Measurements from ENCODE around the gene PSMC3IP. TPM values are rescaled to one million over a fixed set of nuclear protein-coding genes. Genes with fewer than 3 reads are reported as not detected.
A peak's percentile ranks its signal among the peaks of the same experiment; 100 is the strongest.

Gene PSMC3IP
- total RNA-seq, 8 experiments from 2014 or later = 1.5 to 24.7 (median 12.1) TPM

GRCh38 chr17:42579794-42580551 is 2.4 kb upstream of the PSMC3IP start:
- WGBS, 10 experiments = 0 to 100% (median 14%) methylated on average over 1 of the region's 2 CpGs; no CpG with 5 or more reads in 5 of the 10 experiments

DNA sequence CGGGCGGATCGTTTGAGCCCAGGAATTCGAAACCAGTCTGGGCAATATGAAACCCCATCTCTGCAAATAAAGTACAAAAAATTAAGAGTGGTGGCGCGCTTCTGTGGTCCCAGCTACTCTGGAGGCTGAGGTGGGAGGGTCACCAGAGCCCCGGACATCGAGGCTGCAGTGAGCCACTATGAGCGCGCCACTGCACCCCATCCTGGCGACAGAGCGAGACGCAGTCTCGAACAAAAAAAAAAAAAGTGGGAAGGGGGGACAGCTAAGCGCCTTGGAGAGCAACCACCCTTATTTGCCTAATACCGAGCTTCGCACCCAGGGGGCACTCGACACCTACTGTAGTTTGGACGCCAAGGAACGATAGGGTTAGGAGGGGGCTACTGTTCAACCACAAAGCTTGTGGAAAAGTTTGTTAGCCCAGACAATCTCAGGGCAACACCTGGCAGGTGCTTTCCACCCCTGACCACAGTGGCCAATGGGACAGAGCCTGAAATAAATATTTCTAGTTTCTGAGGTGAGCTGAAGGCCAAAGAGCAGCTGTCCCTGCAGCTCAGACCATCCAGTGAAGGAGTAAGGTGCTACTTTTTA is 847 bp upstream of the PSMC3IP start:
- H3K4me1 ChIP-seq (replicated peaks in 1 of 2) = peaks cover 7 to 8% of the 10 kb centered on the region in 2 donors
- peak; percentile 21 to 75 (median 68) for ATAC-seq (replicated peaks in 6 of 8)

More at GRCh38 chr17:42579794-42580551, 2.4 kb upstream of the PSMC3IP start:
- no peak overlapping the region for H3K27ac ChIP-seq
- H3K4me1 ChIP-seq (replicated peaks in 1 of 2) = peaks cover 7 to 8% of the 10 kb centered on the region in 2 donors
- no peak overlapping the region for H3K4me3 ChIP-seq
- in situ Hi-C loops (cut with MboI; ENCODE audit: low pct_unique_long_range_greater_than_20kb in 2 of 9, low sequenced_read_pairs in 9 of 9, unreplicated experiment in 9 of 9) = loop anchor here in 1 of 9 experiments (25.0 kb wide), 1 partner anchor 93 kb away; no protein-coding TSS in a partner anchor
- ATAC-seq (replicated peaks in 6 of 8) = no peak

DNA sequence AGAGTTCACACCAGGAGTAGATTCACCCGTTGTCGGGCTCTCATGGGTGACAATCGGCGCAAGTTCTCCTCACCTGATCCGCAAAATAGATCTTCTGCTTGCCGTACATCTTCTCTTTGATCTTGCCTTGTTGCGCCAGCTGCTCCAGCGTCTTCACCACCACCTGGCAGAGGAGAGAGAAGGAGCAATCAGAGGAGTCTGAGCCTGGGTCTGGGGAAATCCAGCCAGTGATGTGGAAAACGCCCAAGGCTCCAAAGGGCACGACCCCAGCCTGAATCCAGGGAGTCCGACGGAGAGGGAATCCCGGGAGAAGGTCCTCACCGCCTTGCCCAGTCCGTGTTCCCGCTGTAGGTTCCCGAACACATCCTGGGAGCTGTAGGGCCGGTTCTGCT is 393 bp downstream of the PSMC3IP start:
- peak in 3 of 8 experiments; percentile 15 to 49 (median 18) for ATAC-seq (replicated peaks in 6 of 8)
- peak overlapping the region; percentile 58 to 74 (median 65) for H3K4me3 ChIP-seq
- peak overlapping the region in 1 of 2 donors; percentile 9 for H3K27ac ChIP-seq
- in situ Hi-C loops (cut with MboI; ENCODE audit: low pct_unique_long_range_greater_than_20kb in 2 of 9, low sequenced_read_pairs in 9 of 9, unreplicated experiment in 9 of 9) = loop anchor here in 1 of 9 experiments (25.0 kb wide), 1 partner anchor 90 kb away; no protein-coding TSS in a partner anchor
- peaks cover 7 to 8% of the 10 kb centered on the region in 2 donors for H3K4me1 ChIP-seq (replicated peaks in 1 of 2)
- WGBS, 10 experiments = 0 to 13% (median 0%) methylated on average over 2 to 6 of the region's 18 CpGs; no CpG with 5 or more reads in 5 of the 10 experiments

More for the DNA sequence above, 847 bp upstream of the PSMC3IP start:
- Histone ChIP-seq H3K4me3 (peak overlapping the region; percentile 58 to 74 (median 65)), H3K27ac (peak overlapping the region in 1 of 2 donors; percentile 11)
- WGBS, 10 experiments = 0 to 7% (median 0%) methylated on average over 2 to 10 of the region's 20 CpGs; no CpG with 5 or more reads in 2 of the 10 experiments
- in situ Hi-C loops (cut with MboI; ENCODE audit: low pct_unique_long_range_greater_than_20kb in 2 of 9, low sequenced_read_pairs in 9 of 9, unreplicated experiment in 9 of 9) = loop anchor here in 1 of 9 experiments (25.0 kb wide), 1 partner anchor 91 kb away; no protein-coding TSS in a partner anchor

GRCh38 chr17:42574463-42574862 is 3.1 kb downstream of the PSMC3IP start:
- Histone ChIP-seq H3K4me3 (no peak overlapping the region), H3K4me1 (replicated peaks in 1 of 2) (peaks cover 7 to 8% of the 10 kb centered on the region in 2 donors), H3K27ac (no peak overlapping the region)
- no peak for ATAC-seq (replicated peaks in 6 of 8)
- in situ Hi-C loops (cut with MboI; ENCODE audit: low pct_unique_long_range_greater_than_20kb in 2 of 9, low sequenced_read_pairs in 9 of 9, unreplicated experiment in 9 of 9) = no loop called here
- 70 to 100% (median 90%) methylated on average over 1 to 3 of the region's 3 CpGs; no CpG with 5 or more reads in 3 of the 10 experiments for WGBS, 10 experiments

DNA sequence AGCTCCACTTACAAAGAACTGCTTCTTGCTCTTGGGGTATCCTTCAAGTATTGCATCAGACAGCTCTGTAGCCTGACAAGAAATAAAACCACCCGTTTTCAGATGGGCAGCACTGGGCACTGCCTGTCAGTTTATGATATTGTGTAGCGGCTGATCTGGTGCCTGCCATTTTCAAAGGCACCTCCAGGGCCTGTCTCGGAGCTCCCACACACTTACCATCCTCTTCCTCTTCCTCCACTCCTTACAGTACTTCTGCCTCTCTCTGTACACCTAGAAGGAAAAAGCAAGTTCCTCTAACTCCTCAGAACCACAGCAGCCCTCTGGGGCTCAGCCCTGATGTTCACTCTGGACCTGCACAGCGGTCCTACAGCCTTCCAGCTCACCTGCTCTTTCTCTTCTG is 4.4 kb downstream of the PSMC3IP start:
- no peak for ATAC-seq (replicated peaks in 6 of 8)
- peaks cover 6 to 8% of the 10 kb centered on the region in 2 donors for H3K4me1 ChIP-seq (replicated peaks in 1 of 2)
- no peak overlapping the region for H3K4me3 ChIP-seq
- in situ Hi-C loops (cut with MboI; ENCODE audit: low pct_unique_long_range_greater_than_20kb in 2 of 9, low sequenced_read_pairs in 9 of 9, unreplicated experiment in 9 of 9) = no loop called here
- WGBS, 10 experiments = 50 to 100% (median 92%) methylated on average over 1 to 3 of the region's 4 CpGs; no CpG with 5 or more reads in 5 of the 10 experiments
- H3K27ac ChIP-seq = no peak overlapping the region

DNA sequence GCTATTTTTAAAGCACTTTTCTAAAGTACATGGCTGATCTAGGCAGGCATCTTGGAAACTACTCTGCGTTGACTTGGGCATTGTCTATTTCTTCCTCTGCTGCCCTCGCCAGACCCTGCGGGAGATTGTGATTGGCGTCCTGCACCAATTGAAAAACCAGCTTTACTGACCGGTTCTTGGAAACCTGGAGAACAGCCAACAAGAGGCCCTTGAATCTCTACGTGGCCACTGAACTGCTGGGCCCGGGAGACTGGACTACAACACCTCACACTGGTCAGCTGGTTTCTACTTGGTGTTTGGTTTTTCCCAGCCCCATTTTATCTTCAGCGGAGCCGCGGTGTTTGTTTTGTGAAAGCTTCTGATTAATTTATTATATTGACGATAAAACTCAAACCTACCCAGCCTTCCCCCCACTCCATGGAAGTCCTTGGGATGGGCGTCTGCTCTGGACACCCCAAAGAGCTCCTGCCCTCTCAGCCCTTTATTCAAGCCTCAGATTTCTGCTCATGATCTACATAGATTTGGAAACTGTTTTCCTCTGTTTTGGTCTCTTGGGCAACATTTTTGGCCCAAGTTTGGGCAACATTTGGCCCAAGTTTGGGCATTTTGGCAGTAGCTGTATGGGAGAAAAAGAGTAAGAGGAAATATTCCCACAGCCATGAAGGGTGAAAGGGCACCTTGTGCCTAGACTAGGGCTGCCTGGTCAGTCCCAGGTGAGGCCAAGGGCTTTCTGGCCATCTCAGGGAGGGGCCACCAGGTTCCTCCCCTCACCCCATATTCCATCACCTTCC is 5.9 kb downstream of the PSMC3IP start:
- in situ Hi-C loops (cut with MboI; ENCODE audit: low pct_unique_long_range_greater_than_20kb in 2 of 9, low sequenced_read_pairs in 9 of 9, unreplicated experiment in 9 of 9) = no loop called here
- Histone ChIP-seq H3K27ac (no peak overlapping the region), H3K4me3 (no peak overlapping the region), H3K4me1 (replicated peaks in 1 of 2) (peaks cover 8 to 10% of the 10 kb centered on the region in 2 donors)
- ATAC-seq (replicated peaks in 6 of 8) = no peak
- WGBS, 10 experiments = 83 to 100% (median 89%) methylated on average over 1 to 9 of the region's 12 CpGs; no CpG with 5 or more reads in 2 of the 10 experiments

- in situ Hi-C loops (cut with MboI; ENCODE audit: low pct_unique_long_range_greater_than_20kb in 2 of 9, low sequenced_read_pairs in 9 of 9, unreplicated experiment in 9 of 9) = no loop called here
- Histone ChIP-seq H3K27ac (no peak overlapping the region), H3K4me1 (replicated peaks in 1 of 2) (peaks cover 13 to 17% of the 10 kb centered on the region in 2 donors), H3K4me3 (peak overlapping the region in 1 of 5 donors; percentile 81)
- 80 to 100% (median 93%) methylated on average over 1 to 6 of the region's 14 CpGs; no CpG with 5 or more reads in 6 of the 10 experiments for WGBS, 10 experiments
- no peak for ATAC-seq (replicated peaks in 6 of 8)
Measured at GRCh38 chr17:42568341-42569111, 9.0 kb downstream of the PSMC3IP start.

- WGBS, 10 experiments = 0% methylated on average over 3 of the region's 72 CpGs; no CpG with 5 or more reads in 9 of the 10 experiments
- in situ Hi-C loops (cut with MboI; ENCODE audit: low pct_unique_long_range_greater_than_20kb in 2 of 9, low sequenced_read_pairs in 9 of 9, unreplicated experiment in 9 of 9) = no loop called here
- H3K4me3 ChIP-seq = peak within 1 kb of the TSS; percentile 61 to 98 (median 81)
- H3K27ac ChIP-seq = peak within 1 kb of the TSS; percentile 91 to 95
- peaks cover 19 to 20% of the 10 kb centered on the region in 2 donors for H3K4me1 ChIP-seq (replicated peaks in 1 of 2)
- peak; percentile 56 to 84 (median 79) for ATAC-seq (replicated peaks in 6 of 8)
Measured at GRCh38 chr17:42566883-42567573, 10.5 kb downstream of the PSMC3IP start, which contains the start of gene MLX. Gene MLX (plus strand): TSS chr17:42567100. CDS start chr17:42567125, 25 bp downstream.

DNA sequence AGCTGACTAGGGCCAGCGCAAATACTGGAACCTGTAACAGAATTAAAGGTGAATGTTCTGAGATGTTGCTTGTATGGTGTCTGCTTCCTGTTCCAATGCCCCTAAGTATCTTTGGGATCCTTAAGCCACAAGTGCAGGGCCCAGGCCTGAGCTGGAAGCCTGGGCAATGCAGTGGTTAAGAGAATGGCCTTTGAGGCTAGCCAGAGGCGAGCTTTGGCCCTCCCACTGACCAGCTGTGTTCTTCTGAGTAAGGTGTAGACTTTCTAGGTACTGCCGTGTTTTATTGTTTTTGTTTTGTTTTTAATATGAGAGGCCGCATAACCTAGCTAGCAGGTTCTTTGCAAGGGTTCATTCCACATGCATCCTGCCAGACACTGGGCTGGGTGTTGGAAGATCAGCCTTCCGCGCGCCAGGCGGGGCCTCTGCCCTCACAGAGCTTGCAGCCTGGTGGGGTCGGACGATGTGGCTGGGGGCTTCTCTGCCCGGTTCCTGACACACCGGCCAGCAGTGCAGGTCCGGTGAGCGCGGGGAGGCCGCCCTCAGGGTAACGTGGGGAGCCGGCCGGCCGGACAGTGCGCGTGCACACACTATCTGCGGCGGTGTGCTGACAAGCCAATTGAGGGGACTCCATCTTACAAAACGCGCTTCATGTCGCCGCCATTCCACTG is 11.2 kb downstream of the PSMC3IP start:
- in situ Hi-C loops (cut with MboI; ENCODE audit: low pct_unique_long_range_greater_than_20kb in 2 of 9, low sequenced_read_pairs in 9 of 9, unreplicated experiment in 9 of 9) = no loop called here
- Histone ChIP-seq H3K27ac (peak overlapping the region; percentile 91 to 95), H3K4me1 (replicated peaks in 1 of 2) (peaks cover 19 to 20% of the 10 kb centered on the region in 2 donors), H3K4me3 (peak overlapping the region; percentile 61 to 98 (median 81))
- WGBS, 10 experiments = 47 to 100% (median 100%) methylated on average over 1 to 11 of the region's 28 CpGs; no CpG with 5 or more reads in 3 of the 10 experiments
- no peak for ATAC-seq (replicated peaks in 6 of 8)

DNA sequence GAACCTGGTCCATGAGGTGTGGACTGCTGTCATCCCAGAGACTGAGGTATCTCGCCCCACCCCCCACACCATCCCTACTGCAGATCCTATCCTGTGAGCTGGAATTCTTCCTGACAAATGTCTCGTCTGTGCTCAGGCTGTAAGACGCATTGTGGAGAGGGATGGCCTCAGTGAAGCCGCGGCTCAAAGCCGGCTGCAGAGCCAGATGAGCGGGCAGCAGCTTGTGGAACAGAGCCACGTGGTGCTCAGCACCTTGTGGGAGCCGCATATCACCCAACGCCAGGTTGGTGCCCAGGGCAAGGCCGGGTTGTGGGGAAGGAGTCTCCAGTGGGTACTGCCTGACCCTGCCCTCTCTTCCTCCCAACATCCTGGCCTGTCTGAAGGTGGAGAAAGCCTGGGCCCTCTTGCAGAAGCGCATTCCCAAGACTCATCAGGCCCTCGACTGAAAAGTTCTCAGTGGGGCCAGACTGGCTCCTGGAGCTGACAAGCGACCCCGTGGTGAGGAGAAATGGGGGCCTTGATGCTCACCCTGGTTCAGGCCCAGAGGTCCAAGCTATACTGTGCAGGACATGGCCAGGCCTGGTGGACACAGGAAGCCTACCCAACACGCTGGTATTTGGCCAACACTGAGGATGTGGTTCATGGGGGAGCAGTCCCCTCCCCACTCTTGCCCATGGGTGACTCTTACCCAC is 11.9 kb downstream of the PSMC3IP start:
- in situ Hi-C loops (cut with MboI; ENCODE audit: low pct_unique_long_range_greater_than_20kb in 2 of 9, low sequenced_read_pairs in 9 of 9, unreplicated experiment in 9 of 9) = no loop called here
- no peak overlapping the region for H3K4me3 ChIP-seq
- WGBS, 10 experiments = 80 to 100% (median 83%) methylated on average over 1 to 13 of the region's 16 CpGs; no CpG with 5 or more reads in 7 of the 10 experiments
- H3K4me1 ChIP-seq (replicated peaks in 1 of 2) = peaks cover 19 to 20% of the 10 kb centered on the region in 2 donors
- no peak for ATAC-seq (replicated peaks in 6 of 8)
- peak overlapping the region in 1 of 2 donors; percentile 95 for H3K27ac ChIP-seq

All from motor neuron (in vitro differentiated cells).